GM10847 (cell line): ENCODE data around the gene APOC1.
A peak's percentile ranks its signal among the peaks of the same experiment; 100 is the strongest.

Source experiments
- POLR2A ChIP-seq: IDR thresholded peaks from 2 replicates; pipeline ENCODE4 v1.6.1; 2011; ENCODE audit not compliant: insufficient read length; ENCODE audit errors: extremely low read depth

The APOC1 gene

GRCh38 chr19:44947041-44947581 lies 32.7 kb downstream of the APOC1 start:
- no peak for TF ChIP-seq POLR2A

DNA sequence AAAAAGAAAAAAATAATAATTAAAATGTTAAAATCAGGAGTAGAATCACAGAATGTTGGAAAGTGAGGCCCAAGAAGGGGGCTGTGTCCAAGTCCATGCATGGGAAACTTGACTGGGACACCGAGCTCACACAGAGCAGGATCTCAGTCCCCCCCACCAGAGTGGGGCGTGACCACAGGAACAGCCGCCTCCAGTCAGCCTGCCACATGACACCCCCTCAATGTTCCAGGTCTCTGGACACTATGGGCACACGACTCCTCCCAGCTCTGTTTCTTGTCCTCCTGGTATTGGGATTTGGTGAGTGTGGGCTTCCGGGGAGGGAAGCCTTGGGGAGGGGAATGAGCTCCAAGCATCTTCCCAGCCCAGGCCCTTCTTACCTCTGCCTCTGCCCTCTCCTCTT lies 33.8 kb downstream of the APOC1 start:
- TF ChIP-seq POLR2A = no peak

- TF ChIP-seq POLR2A = no peak
Observed at GRCh38 chr19:44948763-44949374, 34.5 kb downstream of the APOC1 start.

GRCh38 chr19:44949550-44949949 lies 35.1 kb downstream of the APOC1 start:
- TF ChIP-seq POLR2A = no peak

- TF ChIP-seq POLR2A = no peak
Observed at GRCh38 chr19:44951179-44952159, 37.1 kb downstream of the APOC1 start.

DNA sequence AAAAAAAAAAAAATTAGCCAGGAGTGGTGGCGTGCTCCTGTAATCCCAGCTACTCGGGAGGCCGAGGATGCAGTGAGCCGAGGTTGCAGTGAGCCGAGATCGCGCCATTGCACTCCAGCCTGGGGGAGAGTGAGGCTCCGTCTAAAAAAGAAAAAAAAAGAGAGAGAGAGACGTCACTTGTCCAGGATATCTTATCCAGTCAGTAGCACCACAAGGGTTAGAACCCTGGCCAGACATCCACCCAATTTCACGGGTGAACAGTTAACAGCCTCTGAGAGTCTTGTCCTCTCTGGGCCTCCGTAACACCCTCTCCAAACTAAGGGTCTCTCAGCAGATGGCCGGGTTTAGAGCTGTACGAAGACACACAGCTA lies 39.9 kb downstream of the APOC1 start:
- no peak for TF ChIP-seq POLR2A

GRCh38 chr19:44954649-44955504 lies 40.5 kb downstream of the APOC1 start, which contains the start of gene CLPTM1:
Gene CLPTM1 (plus strand): TSS chr19:44955380. CDS start chr19:44955396, 16 bp downstream.
- TF ChIP-seq POLR2A = peak; percentile 88

- TF ChIP-seq POLR2A = no peak
Observed at GRCh38 chr19:44955505-44956439, 41.4 kb downstream of the APOC1 start.

DNA sequence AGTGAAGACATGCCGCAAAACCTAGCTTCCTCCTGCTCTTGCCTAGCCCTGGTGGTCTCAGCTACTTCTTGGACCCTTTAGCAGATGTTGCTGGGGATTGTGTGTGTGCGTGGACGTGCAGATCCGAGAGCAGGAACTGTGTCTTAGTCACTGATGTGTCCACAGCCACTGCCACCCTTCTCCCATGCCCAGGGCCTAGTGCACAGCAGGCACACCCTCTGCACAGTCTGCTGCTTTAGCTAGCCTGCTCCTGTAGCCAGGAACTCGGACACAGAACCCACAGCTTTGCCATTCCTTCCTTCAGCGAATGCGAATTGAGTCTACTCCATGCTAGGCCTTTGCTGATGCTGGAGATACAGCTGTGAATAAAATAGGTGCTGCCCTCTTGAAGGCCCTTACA lies 43.1 kb downstream of the APOC1 start:
- no peak for TF ChIP-seq POLR2A

DNA sequence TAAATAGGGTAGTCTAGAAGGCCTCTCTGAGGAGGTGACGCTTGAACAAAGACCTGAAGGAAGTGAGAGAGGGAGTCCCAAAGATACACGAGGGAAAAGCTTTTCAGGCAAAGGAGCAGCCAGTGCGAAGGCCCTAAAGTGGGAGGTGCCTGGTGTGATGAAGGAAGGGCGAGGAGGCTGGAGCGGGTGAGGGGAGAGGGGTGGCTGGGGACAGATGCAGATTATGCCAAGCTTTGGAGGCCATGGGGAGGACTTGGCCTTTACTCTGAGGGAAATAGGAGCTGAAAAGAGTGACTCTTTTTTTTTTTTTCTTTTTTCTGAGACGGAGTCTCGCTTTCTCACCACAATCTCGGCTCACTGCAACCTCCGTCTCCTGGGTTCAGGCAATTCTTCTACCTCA lies 43.7 kb downstream of the APOC1 start:
- no peak for TF ChIP-seq POLR2A

DNA sequence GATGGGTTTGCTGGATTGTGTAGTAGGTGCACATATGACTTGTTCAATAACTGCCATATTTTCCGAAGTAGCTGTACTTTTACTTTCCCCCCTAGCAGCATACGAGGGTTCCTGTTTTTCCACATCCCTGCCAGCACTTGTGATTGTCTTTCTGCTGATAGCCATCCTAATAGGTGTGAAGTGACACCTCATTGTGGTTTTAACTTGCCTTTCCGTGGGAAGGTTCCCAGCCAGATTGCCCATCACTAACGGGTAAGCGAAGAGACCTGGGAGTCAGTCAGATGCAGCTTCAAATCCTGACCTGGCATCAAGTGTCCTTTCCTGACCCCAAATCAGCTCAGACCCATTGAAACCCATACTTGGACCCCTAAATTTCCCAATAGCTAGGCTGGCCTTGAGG lies 45.3 kb downstream of the APOC1 start:
- TF ChIP-seq POLR2A = no peak

DNA sequence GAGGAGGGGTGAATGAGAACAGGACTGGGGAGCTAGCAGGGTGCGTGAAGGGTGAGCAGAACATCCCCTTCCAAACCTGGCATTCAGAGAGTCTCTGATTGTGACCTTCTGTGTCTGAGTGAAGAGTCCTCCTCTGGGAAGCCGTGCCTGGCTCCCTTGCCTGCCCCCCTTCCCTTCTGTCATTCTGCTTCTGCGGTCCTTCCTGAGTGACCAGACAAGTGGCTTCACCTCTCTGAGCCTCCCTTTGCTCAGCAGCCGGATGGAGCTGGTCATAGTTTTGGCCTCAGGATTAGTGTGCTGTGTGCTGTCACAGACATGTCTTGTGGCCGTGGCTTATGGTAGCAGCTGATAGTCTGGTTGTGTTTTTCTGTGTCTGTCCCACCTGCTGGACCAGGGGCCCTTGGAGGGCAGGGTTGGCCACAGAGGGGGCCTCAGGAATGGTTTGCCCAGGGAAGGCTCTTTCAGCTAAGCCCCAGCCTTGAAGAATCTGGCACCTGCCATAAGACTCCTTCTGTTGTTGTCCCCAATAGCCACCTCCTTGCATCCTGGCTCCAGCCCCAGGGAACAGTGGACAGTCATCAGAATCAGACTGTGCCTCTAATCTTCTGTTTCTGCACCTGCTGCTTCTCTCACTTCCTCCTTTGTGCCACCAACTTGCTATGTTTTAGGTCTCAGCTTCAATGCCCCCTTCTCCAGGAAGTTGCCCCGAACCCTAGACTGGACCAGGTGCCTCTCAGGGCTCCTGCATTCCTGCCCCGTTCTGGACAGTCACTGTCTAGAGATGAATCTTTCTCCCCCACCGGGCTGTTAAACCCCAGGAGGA lies 46.7 kb downstream of the APOC1 start:
- no peak for TF ChIP-seq POLR2A

GRCh38 chr19:44961821-44962220 lies 47.4 kb downstream of the APOC1 start:
- TF ChIP-seq POLR2A = no peak
